ENCODE measurements around the gene STK16.

STK16 gene

GRCh38 chr2:219297766-219298456 is 52.6 kb downstream of the STK16 start:
- Histone ChIP-seq H3K18ac (ENCODE audit: low read length) (no peak overlapping the region), H4K5ac (ENCODE audit: low read length) (no peak overlapping the region), H2BK120ac (ENCODE audit: low read depth, low read length) (no peak overlapping the region), H3K79me2 (ENCODE audit: control insufficient read depth, insufficient read depth, low read length) (no peaks in the 10 kb centered on the region), H3K79me1 (ENCODE audit: low read length) (no peaks in the 10 kb centered on the region), H3K4me3 (ENCODE audit: low read length) (no peak overlapping the region), H4K8ac (ENCODE audit: low read depth, low read length) (no peak overlapping the region), H3K4ac (ENCODE audit: low read depth, low read length) (no peak overlapping the region), H3K27ac (ENCODE audit: low read depth, low read length) (no peak overlapping the region), H3K23ac (ENCODE audit: low read length) (no peak overlapping the region), H3K27me3 (ENCODE audit: insufficient read depth, low read length, poor library complexity) (no peaks in the 10 kb centered on the region), H3K56ac (ENCODE audit: low read length) (no peak overlapping the region), H2BK15ac (replicated peaks; ENCODE audit: low read depth) (no peak overlapping the region), H3K4me1 (ENCODE audit: control insufficient read depth, low read depth, low read length) (no peaks in the 10 kb centered on the region), H2AK5ac (ENCODE audit: low read length) (no peak overlapping the region), H3K4me2 (ENCODE audit: low read length) (no peak overlapping the region), H2BK5ac (ENCODE audit: low read length) (no peak overlapping the region), H3K36me3 (ENCODE audit: control insufficient read depth, insufficient read depth, low read length) (no peaks in the 10 kb centered on the region), H3K9ac (ENCODE audit: low read length) (no peak overlapping the region)
- no CpG with 5 or more reads among the region's 14 CpGs for WGBS (ENCODE audit: extremely low coverage, insufficient coverage, low lambda C conversion rate)
- DNase-seq = no peak

GRCh38 chr2:219298759-219299371 is 53.6 kb downstream of the STK16 start:
- H3K56ac ChIP-seq (ENCODE audit: low read length) = no peak overlapping the region
- H3K23ac ChIP-seq (ENCODE audit: low read length) = no peak overlapping the region
- no peaks in the 10 kb centered on the region for H3K4me1 ChIP-seq (ENCODE audit: control insufficient read depth, low read depth, low read length)
- H3K79me1 ChIP-seq (ENCODE audit: low read length) = no peaks in the 10 kb centered on the region
- no peaks in the 10 kb centered on the region for H3K79me2 ChIP-seq (ENCODE audit: control insufficient read depth, insufficient read depth, low read length)
- peak; percentile 82 for DNase-seq
- no CpG with 5 or more reads among the region's 15 CpGs for WGBS (ENCODE audit: extremely low coverage, insufficient coverage, low lambda C conversion rate)
- no peak overlapping the region for H3K9ac ChIP-seq (ENCODE audit: low read length)
- H3K27ac ChIP-seq (ENCODE audit: low read depth, low read length) = no peak overlapping the region
- no peak overlapping the region for H3K4me3 ChIP-seq (ENCODE audit: low read length)
- no peak overlapping the region for H3K4me2 ChIP-seq (ENCODE audit: low read length)
- H3K4ac ChIP-seq (ENCODE audit: low read depth, low read length) = no peak overlapping the region
- no peak overlapping the region for H4K8ac ChIP-seq (ENCODE audit: low read depth, low read length)
- no peak overlapping the region for H2AK5ac ChIP-seq (ENCODE audit: low read length)
- no peak overlapping the region for H2BK120ac ChIP-seq (ENCODE audit: low read depth, low read length)
- H3K27me3 ChIP-seq (ENCODE audit: insufficient read depth, low read length, poor library complexity) = no peaks in the 10 kb centered on the region
- H3K36me3 ChIP-seq (ENCODE audit: control insufficient read depth, insufficient read depth, low read length) = no peaks in the 10 kb centered on the region
- no peak overlapping the region for H2BK15ac ChIP-seq (replicated peaks; ENCODE audit: low read depth)
- no peak overlapping the region for H4K5ac ChIP-seq (ENCODE audit: low read length)
- no peak overlapping the region for H3K18ac ChIP-seq (ENCODE audit: low read length)
- H2BK5ac ChIP-seq (ENCODE audit: low read length) = no peak overlapping the region

GRCh38 chr2:219299372-219299760 is 54.1 kb downstream of the STK16 start:
- Histone ChIP-seq H3K18ac (ENCODE audit: low read length) (no peak overlapping the region), H3K23ac (ENCODE audit: low read length) (no peak overlapping the region), H3K27me3 (ENCODE audit: insufficient read depth, low read length, poor library complexity) (no peaks in the 10 kb centered on the region), H3K4me1 (ENCODE audit: control insufficient read depth, low read depth, low read length) (no peaks in the 10 kb centered on the region), H2BK5ac (ENCODE audit: low read length) (no peak overlapping the region), H3K79me1 (ENCODE audit: low read length) (no peaks in the 10 kb centered on the region), H4K5ac (ENCODE audit: low read length) (no peak overlapping the region), H4K8ac (ENCODE audit: low read depth, low read length) (no peak overlapping the region), H2AK5ac (ENCODE audit: low read length) (no peak overlapping the region), H2BK15ac (replicated peaks; ENCODE audit: low read depth) (no peak overlapping the region), H3K36me3 (ENCODE audit: control insufficient read depth, insufficient read depth, low read length) (no peaks in the 10 kb centered on the region), H3K4ac (ENCODE audit: low read depth, low read length) (no peak overlapping the region), H3K9ac (ENCODE audit: low read length) (no peak overlapping the region), H3K27ac (ENCODE audit: low read depth, low read length) (no peak overlapping the region), H3K79me2 (ENCODE audit: control insufficient read depth, insufficient read depth, low read length) (no peaks in the 10 kb centered on the region), H3K4me2 (ENCODE audit: low read length) (no peak overlapping the region), H3K4me3 (ENCODE audit: low read length) (no peak overlapping the region), H2BK120ac (ENCODE audit: low read depth, low read length) (no peak overlapping the region), H3K56ac (ENCODE audit: low read length) (no peak overlapping the region)
- no CpG with 5 or more reads among the region's 6 CpGs for WGBS (ENCODE audit: extremely low coverage, insufficient coverage, low lambda C conversion rate)
- DNase-seq = no peak

Small RNA genes within 50 kb of the gene (small RNA-seq; reads per million reads assigned to genes)
- gene MIR153-1 (ENCODE audit: insufficient read depth) = 29.5 reads per million, percentile 93 among the genes with 10 or more reads in this experiment

All from mesendoderm (in vitro differentiated cells).